Lung microvascular endothelial cell (primary cell): ENCODE measurements around the gene INPP5K. TPM values are rescaled to one million over a fixed set of nuclear protein-coding genes. Genes with fewer than 3 reads are reported as not detected.
"Not testable (repeated sequence)": the region's sequence is repeated elsewhere in the genome, so short reads cannot be mapped to it uniquely, and the experiment has no call there.

Experiments
- DNase-seq, 2 donors: peaks; one replicate each; pipeline versions ENCODE4 v3.0.0 to v3.0.0-alpha.2; 2010; ENCODE audit warnings: low read depth in 2 of 2
- total RNA-seq: library from RNA; depleted of rRNA; stranded (reverse); fragments of >200 nt; gene quantifications from 2 replicates; pipeline ENCODE4 v1.2.1, GENCODE V29; 2014

The INPP5K gene
- total RNA-seq: 47.3 and 47.8 TPM in 2 replicates

DNA sequence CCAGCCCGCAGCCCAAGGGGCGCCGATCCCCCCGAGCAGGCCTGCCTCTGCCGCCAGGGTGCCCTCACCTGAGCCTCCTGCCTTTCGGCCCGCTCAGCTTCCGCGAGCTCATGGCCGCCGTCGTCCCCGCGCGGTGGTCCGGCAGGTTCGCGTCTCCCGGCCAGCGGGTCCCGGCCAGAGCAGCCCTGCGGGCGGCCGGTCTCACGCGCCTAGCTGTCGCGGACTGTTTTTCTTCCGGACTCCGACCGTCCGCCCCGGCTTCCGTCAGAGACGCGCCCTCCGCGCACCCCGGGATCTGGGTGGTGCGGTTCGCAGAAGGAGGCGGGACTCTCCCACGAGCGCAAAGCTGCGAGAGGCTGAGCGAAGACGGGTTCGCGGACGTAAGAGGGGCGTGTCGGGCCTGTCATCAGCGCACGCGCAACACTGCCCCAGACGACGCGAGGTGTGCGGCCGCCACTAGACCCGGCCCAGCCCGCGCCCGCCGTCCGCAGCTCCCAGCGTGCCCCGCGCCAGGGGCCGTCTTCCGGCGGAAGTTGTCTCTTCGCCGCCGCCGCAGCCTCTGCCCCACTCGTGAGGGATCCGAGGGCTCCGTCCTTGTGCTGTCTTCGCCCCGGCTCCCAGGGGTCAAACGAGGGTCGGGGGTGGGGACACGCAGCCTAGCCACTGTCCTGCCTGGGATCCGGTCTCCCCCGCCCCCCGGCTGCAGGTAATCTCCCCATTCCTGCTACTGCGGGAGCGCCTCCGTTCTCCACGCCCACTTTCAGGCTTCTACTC lies at the start of gene INPP5K:
INPP5K (minus strand) TSS at position 225 of the 774 bp plus-strand sequence; CDS start at position 112, 113 bp downstream.
- peak; percentile 98 to 99 for DNase-seq

DNA sequence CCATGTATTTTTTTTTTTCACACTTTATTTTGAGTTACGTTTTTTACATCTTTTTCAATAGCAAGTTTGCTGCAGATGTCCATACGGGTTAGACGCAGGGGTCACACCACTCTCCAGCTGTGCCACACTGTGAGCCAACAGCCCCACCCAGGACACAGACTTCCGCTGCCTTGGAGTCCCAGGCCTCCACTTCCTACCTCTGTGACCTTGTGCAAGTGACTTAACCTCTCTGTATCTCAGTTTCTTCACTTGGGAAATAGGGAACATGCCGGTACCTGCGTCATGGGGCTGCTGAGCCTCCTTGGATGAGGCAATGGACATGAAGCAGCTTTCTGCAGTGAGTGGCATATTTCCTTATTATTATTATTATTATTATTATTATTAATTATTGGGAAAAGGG lies 49.5 kb upstream of the INPP5K start:
- no peak for DNase-seq

GRCh38 chr17:1563786-1564613 lies 47.6 kb upstream of the INPP5K start:
- no peak for DNase-seq

DNA sequence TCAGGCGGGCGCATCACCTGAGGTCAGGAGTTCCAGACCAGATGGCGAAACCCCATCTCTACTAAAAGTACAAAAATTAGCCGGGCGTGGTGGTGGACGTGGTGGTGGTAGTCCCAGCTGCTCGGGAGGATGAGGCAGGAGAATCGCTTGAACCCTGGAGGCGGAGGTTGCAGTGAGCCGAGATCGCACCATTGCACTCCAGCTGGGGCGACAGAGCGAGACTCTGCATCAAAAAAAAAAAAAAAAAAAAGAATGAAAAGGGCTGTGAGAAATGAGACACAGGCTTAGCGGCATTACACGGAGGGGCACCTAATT lies 47.0 kb upstream of the INPP5K start:
- DNase-seq: not testable (repeated sequence)

DNA sequence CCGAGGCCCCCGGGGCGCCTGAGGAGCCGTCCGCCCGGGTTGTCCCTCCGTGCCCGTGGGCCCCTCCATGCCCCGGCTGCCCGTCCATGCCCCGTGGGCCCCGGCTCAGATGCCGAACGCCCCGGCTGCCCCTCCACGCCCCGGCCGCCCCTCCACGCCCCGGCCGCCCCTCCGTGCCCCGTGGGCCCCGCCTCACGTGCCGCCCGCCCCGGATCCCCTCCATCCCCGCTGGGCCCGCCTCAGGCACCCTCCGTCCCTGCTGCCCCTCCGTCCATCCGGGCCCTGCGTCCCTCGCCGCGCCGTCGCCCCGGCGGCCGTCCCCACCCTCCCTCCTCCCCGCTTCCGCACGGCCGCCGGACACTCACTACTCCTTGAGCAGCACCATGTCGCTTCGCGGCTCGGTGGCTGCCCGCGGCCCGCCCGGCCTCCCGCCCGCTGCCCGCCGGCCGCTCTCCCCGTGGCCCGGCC lies 45.8 kb upstream of the INPP5K start:
- DNase-seq: no peak

- DNase-seq: peak; percentile 42 to 61
These were observed 45.2 kb upstream of the INPP5K start for GRCh38 chr17:1561420-1562175.

GRCh38 chr17:1560858-1561355 lies 44.5 kb upstream of the INPP5K start:
- DNase-seq: no peak

GRCh38 chr17:1560101-1560857 lies 43.9 kb upstream of the INPP5K start:
- DNase-seq: no peak

DNA sequence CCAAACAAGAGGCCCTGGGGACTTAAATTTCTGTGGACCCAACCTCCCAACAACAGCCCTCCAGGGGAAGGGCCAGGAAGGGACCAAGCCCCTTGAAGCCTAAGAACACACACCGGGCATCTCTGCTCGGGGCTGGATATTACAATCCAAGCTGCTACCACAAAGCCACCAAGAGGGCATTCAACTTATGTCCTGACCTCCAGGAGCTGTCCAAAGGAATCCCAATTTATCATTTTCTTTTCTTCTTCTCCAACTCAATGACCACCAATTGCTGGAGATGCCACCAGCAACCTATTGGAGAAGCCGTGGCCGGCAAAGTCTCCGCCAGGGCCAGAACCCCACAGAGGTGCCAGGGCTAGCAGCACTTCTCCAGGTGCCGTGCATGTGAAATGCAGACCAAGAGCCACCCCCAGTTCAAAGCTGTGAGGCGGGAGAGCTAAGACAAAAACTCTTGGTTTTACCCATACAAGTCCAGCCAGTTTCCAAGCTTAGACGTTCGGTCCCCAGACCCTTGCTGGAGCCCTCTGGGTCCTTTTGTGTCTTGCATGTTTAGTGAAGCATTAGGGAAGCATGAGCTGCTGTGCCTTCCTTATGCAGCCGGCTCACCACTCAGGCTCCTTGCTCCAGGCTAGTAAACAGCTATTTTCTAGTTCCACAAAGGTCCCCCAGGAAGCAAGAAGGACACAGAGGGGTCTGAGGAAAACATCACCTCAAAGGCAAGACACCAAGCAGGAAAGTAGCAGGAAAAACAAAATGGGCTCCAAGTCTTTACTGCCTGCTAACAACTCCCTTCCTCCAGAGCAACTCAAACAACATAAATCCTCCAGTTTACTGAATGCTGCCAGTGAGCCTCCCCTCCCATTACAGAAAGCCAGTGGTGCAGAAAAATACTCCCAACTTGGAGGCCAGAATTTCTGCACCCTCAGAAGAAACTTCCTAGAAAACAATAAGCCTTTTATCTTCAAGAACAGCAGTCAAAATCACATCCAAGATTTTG lies 42.9 kb upstream of the INPP5K start:
- no peak for DNase-seq

DNA sequence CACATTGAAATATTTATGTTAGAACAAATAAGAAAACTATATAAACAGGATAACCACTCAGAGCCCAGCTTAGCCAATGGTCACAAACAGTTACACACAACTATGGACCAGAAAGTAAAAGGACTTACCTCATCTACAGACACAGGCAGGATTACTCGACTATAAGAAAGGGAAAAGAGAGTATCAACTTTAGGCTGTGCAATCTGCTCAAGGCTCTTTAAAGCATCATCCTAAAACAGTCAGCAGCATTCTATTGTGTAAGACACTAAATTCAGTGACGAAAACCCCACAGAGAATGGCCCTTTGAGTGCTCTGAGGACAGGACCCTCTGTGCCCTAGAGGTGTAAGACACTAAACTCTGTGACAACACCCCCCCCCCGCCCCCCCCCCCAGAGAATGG lies 42.0 kb upstream of the INPP5K start:
- DNase-seq: no peak

DNA sequence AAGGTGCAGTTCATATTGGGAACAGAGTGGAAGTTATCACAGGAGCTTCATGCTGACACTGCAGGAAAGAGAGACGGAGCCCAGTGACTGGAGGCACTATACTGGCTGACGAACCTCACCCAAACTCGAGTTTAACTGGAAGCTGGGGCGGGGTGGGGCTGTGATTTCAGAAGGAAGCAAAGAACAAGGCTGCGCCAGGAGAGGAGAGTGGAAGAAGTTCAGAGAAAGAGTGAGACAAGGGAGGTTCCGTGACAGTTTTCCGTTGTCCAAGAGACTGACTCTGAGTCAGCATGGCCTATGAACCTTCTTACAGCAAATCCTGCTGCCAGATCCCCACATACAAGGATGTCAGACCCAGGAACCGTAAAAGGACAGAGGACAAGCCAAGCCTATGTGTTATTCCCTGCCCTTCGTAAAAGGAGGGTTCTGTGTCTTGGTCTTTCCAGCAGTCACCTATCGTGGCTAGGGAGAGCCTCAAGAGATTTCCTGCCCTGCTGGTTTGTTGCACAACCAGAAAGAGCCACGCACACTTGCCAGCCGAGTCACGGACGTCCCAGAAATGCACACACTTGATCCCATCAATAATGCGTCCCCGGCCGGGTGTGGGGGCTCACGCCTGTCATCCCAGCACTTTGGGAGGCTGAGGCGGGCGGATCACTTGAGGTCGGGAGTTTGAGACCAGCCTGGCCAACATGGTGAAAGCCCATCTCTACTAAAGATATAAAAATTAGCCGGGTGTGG lies 41.1 kb upstream of the INPP5K start:
- peak in 1 of 2 donors; percentile 84 for DNase-seq

DNA sequence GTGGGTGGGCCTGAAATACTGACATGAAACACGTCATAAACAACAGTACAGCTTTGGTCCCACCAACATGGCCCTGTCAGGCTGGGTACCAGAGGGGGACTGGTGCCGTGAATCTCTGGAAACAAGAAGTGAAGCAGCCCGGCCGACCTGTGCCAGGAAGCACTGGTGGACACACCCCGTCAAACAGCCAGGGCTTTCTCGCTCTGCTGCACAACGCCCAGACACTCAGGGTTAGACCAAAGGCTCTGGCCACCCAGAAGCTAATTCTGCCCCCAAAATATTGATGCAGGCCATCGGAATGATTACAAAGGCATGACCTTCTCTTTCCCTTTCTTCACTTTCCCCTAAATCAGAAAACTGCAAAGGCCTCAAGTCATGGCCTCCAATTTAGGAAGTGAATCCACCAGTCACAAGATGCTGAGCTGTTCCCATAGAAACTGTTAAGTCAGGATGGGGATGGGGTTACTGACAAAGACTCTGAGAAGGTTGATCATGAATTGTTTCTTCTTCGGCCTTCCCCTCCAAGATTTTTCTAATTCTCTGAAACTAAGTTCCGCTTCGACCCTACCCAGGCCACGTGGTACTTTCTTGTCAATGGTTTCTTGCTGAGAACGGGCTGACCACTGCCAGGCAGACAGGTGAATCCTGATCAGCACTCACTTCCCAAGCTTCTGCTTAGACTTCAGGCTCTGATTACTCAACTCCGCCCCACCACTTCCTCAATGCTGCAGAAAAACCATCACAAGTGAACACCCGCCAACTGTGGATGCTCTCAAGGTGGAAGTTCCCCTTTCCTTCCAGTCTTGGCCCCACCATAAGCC lies 39.4 kb upstream of the INPP5K start:
- DNase-seq: no peak

DNA sequence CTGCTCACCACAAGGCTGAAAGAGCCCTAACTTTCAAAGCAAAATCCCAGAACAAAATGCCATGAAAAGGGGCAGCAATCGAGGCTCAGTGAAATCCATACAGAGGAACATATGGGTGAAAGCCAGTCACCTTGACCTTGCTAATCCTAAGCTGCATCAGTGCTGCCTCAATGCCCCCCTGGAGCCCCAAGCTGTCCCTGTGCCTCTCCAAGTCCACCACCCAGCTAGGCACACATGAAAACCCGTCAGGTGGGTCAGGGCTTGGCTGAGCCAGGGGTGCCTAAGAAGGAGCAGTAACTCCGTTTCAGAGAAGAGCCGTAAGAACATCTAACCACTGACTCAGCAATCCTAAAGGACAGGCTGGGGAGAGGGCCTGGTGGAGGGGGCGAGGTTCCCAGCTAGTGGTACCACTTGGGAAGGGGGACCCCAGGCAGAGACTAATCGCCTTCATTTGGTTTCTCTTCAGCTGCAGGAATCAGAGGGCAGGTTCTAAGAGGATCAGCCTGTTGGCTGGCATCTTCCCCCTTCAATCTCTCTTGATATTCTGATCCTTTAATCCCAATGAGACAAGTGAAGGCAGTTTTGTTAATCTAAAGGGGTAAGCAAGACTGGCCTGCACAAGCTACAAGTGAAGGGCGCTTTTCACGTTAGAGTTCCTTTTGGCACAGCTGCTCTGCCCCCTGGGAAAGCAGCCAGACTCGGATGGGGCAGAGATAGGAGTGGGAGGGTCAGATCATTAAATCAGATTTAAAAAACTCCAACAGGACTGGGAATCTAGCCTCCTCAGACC lies 38.5 kb upstream of the INPP5K start:
- DNase-seq: no peak

- DNase-seq: peak in 1 of 2 donors; percentile 37
These were observed 37.2 kb upstream of the INPP5K start for GRCh38 chr17:1553354-1554266.

GRCh38 chr17:1552932-1553331 lies 36.5 kb upstream of the INPP5K start:
- no peak for DNase-seq

DNA sequence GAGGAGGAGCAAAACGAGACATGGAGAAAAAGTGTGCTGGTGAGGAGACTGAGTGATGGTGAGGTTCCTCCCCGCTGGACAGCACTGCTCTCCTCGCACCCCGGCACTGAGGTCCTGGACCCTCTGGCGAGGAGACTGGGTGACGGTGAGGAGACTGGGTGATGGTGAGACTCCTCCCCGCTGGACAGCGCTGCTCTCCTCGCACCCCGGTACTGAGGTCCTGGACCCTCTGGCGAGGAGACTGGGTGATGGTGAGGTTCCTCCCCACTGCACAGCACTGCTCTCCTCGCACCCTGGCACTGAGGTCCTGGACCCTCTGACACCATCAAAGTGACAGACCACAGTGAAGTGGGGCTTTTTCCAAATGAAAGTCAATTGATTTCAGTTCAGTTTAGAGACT lies 35.3 kb upstream of the INPP5K start:
- DNase-seq: no peak
